Endothelial cell of umbilical vein (primary cell): Measurements from ENCODE around the gene CISD2. TPM values are rescaled to one million over a fixed set of nuclear protein-coding genes. Genes with fewer than 3 reads are reported as not detected.
A peak's percentile ranks its signal among the peaks of the same experiment; 100 is the strongest.

Experiments
- BruUV-seq: library from RNA; stranded (reverse); fragments of 400-500 nt; replicated peaks from 2 replicates; lab custom pipeline; 2021; lab: Mats Ljungman, UMichigan
- CTCF ChIA-PET: fragments of 300-600, 350-600 bp; sonication (Branson Sonifier 250); formaldehyde crosslinking; loops from one replicate; lab custom pipeline; 2021; ENCODE audit warnings: antibody characterized with exemption, inconsistent platforms; lab: Charles Lee
- POLR2A ChIA-PET: fragments of 300-600, 350-600 bp; sonication (Branson Sonifier 250); formaldehyde crosslinking; loops from one replicate; lab custom pipeline; 2021; ENCODE audit warnings: antibody characterized with exemption, inconsistent platforms; lab: Charles Lee
- DNase-seq: peaks from one replicate; pipeline ENCODE4 v3.0.0-alpha.2; 2011; ENCODE audit warnings: low read depth, low spot score
- FAIRE-seq: peaks from 2 replicates; lab custom pipeline; 2011; peaks lifted over from hg19 to GRCh38; lab: Jason Lieb, UNC
- H2AFZ ChIP-seq: 2 replicates; pipeline ENCODE4 v1.6.0; 2012; ENCODE audit warnings: low read depth, low read length, control low read depth, inconsistent platforms
- H3K27ac ChIP-seq: 2 replicates; pipeline ENCODE4 v1.5.1; 2011; ENCODE audit warnings: low read depth, mild to moderate bottlenecking, control low read depth, low read length, moderate library complexity; ENCODE audit not compliant: insufficient read depth
- H3K27me3 ChIP-seq, 2 experiments: 2 replicates each; pipeline versions ENCODE4 v1.6.0 to v1.6.1; 2011; ENCODE audit warnings: low read length in 2 of 2, mixed read lengths in 1 of 2; ENCODE audit not compliant: control insufficient read depth in 2 of 2, insufficient read depth in 2 of 2
- H3K36me3 ChIP-seq, 2 experiments: 2 replicates in 1 of 2; 3 replicates in 1 of 2; pipeline ENCODE4 v1.5.1; 2011; ENCODE audit warnings: low read length in 2 of 2, mild to moderate bottlenecking in 1 of 2, moderate library complexity in 1 of 2; ENCODE audit not compliant: control insufficient read depth in 2 of 2, insufficient read depth in 2 of 2; ENCODE audit errors: extremely low read depth in 1 of 2
- H3K4me1 ChIP-seq: 3 replicates; pipeline ENCODE4 v1.5.1; 2011; ENCODE audit warnings: mild to moderate bottlenecking, low read length; ENCODE audit not compliant: control insufficient read depth, insufficient read depth; ENCODE audit errors: extremely low read depth
- H3K4me2 ChIP-seq: 2 replicates; pipeline ENCODE4 v1.6.1; 2011; ENCODE audit warnings: low read length, control low read depth, mixed read lengths; ENCODE audit not compliant: insufficient read depth
- H3K4me3 ChIP-seq, 3 experiments: fragments of 200-600 bp in 1 of 3; sonication (generic), shearing (Covaris generic) in 1 of 3; replicated peaks in 1 of 3; 2 replicates each; pipeline ENCODE4 v1.5.1; 2011 to 2016; ENCODE audit warnings: control low read depth in 3 of 3, low read length in 3 of 3, mild to moderate bottlenecking in 2 of 3, inconsistent platforms in 1 of 3, low read depth in 1 of 3, moderate library complexity in 1 of 3; ENCODE audit not compliant: insufficient read depth in 1 of 3
- H3K79me2 ChIP-seq: 2 replicates; pipeline ENCODE4 v1.6.0; 2012; ENCODE audit warnings: low read length, inconsistent platforms; ENCODE audit not compliant: control insufficient read depth, insufficient read depth
- H3K9ac ChIP-seq: replicated peaks from 2 replicates; pipeline ENCODE3; 2011; ENCODE audit warnings: low read length, control low read depth; ENCODE audit not compliant: insufficient read depth; ENCODE audit errors: extremely low read depth
- H3K9me1 ChIP-seq: replicated peaks from 3 replicates; pipeline ENCODE4 v1.6.0; 2011; ENCODE audit warnings: mild to moderate bottlenecking, low read length; ENCODE audit not compliant: control insufficient read depth, insufficient read depth; ENCODE audit errors: extremely low read depth
- H3K9me3 ChIP-seq: replicated peaks from 2 replicates; pipeline ENCODE4 v1.5.1; 2012; ENCODE audit warnings: low read length, inconsistent platforms; ENCODE audit not compliant: control insufficient read depth, insufficient read depth
- H4K20me1 ChIP-seq: replicated peaks from 2 replicates; pipeline ENCODE3; 2011; ENCODE audit warnings: mild to moderate bottlenecking, low read length; ENCODE audit not compliant: control insufficient read depth, insufficient read depth; ENCODE audit errors: extremely low read depth
- EZH2 ChIP-seq: IDR thresholded peaks from 2 replicates; pipeline ENCODE4 v1.6.1; 2012; ENCODE audit warnings: borderline replicate concordance, low read depth, mild to moderate bottlenecking, moderate library complexity, low read length, inconsistent platforms; ENCODE audit not compliant: severe bottlenecking
- FOS ChIP-seq: IDR thresholded peaks from 2 replicates; pipeline ENCODE4 v1.6.1; 2011; ENCODE audit warnings: mild to moderate bottlenecking, low read length, moderate library complexity, borderline replicate concordance; ENCODE audit not compliant: insufficient read depth
- GATA2 ChIP-seq: IDR thresholded peaks from 2 replicates; pipeline ENCODE4 v1.7.0; 2011; ENCODE audit warnings: low read depth, mild to moderate bottlenecking, moderate library complexity, mixed read lengths, low read length; ENCODE audit not compliant: insufficient read length, insufficient read depth
- JUN ChIP-seq: IDR thresholded peaks from 2 replicates; pipeline ENCODE4 v1.6.1; 2011; ENCODE audit warnings: borderline replicate concordance, low read depth; ENCODE audit not compliant: insufficient read length, insufficient read depth
- MYC ChIP-seq: IDR thresholded peaks from one replicate; pipeline ENCODE4 v1.6.1; 2011; ENCODE audit warnings: mild to moderate bottlenecking, low read depth, low read length
- POLR2A ChIP-seq: IDR thresholded peaks from 2 replicates; pipeline ENCODE4 v1.6.1; 2012; ENCODE audit warnings: low read depth, mild to moderate bottlenecking, control low read depth, low read length
- POLR2AphosphoS5 ChIP-seq: IDR thresholded peaks from 2 replicates; pipeline ENCODE4 v1.6.1; 2012; ENCODE audit warnings: low read depth, mild to moderate bottlenecking, control low read depth, low read length, moderate library complexity; ENCODE audit not compliant: insufficient read depth
- dilution Hi-C: fragments of 300-500 bp; cut with MboI; formaldehyde crosslinking; loops from one replicate; pipeline ENCODE4 v1.15.0; 2019; ENCODE audit warnings: low sequenced_read_pairs; ENCODE audit not compliant: extremely low pct_ligation_motif_present
- intact Hi-C: fragments of 100-400 bp; cut with micrococcal nuclease; formaldehyde crosslinking; loops from one replicate; pipeline ENCODE4 v1.10.0; 2022
- polyA plus RNA-seq, 4 experiments: library from polyadenylated mRNA; depleted of rRNA in 3 of 4; stranded (reverse) in 3 of 4; unstranded in 1 of 4; fragments of >200 nt; gene quantifications; 2 replicates each; pipeline versions ENCODE4 v1.2.1 to v1.2.3, GENCODE V29; 2011 to 2012; ENCODE audit warnings: missing spikeins in 1 of 4
- total RNA-seq: library from RNA; stranded (reverse); gene quantifications from 2 replicates; pipeline ENCODE4 v1.2.3, GENCODE V29; 2021
- TF ChIP-seq, protein P1 (sequence below): IDR thresholded peaks from 2 replicates; pipeline ENCODE4 v1.6.1; 2011; ENCODE audit not compliant: insufficient read depth, insufficient read length
- TF ChIP-seq, protein P2 (sequence below), 2 donors: IDR thresholded peaks; 1 replicate in 1 of 2; 2 replicates in 1 of 2; pipeline ENCODE4 v1.5.1; 2011; ENCODE audit warnings: low read length in 2 of 2, mild to moderate bottlenecking in 2 of 2, moderate library complexity in 2 of 2, control low read depth in 1 of 2, inconsistent platforms in 1 of 2, low read depth in 1 of 2; ENCODE audit not compliant: insufficient read depth in 1 of 2; ENCODE audit errors: extremely low read depth in 1 of 2

Gene CISD2
- total and polyA plus RNA-seq, 2 donors (not counting 3 experiments of a cell fraction or from before 2014, with no cell fraction given): 14.6 to 28.4 TPM

DNA sequence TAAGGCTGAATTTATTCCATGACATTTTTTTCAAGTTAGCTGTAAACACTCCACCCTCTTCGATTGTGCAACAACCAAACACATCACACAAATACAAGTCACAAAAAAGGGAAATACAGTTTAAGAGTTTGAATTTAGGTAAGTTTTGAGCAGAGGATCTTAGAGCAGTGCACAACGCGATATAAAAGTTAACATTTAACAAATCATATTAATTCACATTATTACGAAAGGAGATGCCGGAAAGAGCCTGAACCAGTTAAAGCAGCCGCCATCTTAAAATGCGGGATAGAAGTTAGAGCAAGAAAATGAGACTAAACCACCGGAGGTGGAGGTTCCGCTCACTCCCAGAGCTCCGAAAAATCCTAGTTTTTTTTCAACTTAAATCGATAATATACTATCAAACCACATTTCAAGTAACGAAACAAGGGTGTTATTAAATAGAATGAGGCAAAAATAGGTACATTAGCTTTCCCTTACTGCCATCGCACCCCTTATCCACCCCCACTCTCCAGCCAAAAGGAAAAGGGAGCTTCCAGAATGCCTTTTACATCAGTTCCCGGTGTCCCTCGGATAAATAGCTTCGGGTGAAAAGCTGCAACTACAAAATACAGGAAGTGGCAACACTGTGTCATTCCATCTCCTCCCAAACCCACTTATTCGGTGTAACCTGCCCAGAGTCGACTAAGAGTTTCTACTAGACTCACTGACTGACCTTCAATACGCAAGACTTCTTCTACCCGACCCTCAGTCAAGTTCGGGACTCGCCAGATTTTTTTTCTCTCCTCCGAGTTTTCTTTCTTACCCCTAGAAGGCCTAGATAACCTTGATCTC is 43.3 kb upstream of the CISD2 start:
- POLR2A ChIA-PET: no interaction called here
- CTCF ChIA-PET: interaction anchor here (0.8 to 2.5 kb wide), 4 partner anchors 9 to 204 kb away, joined by 5 to 10 read pairs (median 6); no protein-coding TSS in a partner anchor
- FAIRE-seq (peak; percentile 47), DNase-seq (peak; percentile 70)
- H3K79me2 ChIP-seq: peaks cover 63% of the 10 kb centered on the region
- H3K9me1 ChIP-seq: no peaks in the 10 kb centered on the region
- intact Hi-C loops (loop anchor here (1.0 to 5.0 kb wide), 6 partner anchors 9 to 373 kb away; partner anchors contain the start of genes BDH2 and CENPE), dilution Hi-C loops (no loop called here)
- H3K4me2 ChIP-seq: peak overlapping the region; percentile 98
- TF ChIP-seq FOS (no peak), MYC (no peak), POLR2A (no peak), EZH2 (no peak), POLR2AphosphoS5 (no peak), JUN (no peak), GATA2 (no peak)
- TF ChIP-seq, protein P1, sequence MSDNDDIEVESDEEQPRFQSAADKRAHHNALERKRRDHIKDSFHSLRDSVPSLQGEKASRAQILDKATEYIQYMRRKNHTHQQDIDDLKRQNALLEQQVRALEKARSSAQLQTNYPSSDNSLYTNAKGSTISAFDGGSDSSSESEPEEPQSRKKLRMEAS: no peak
- TF ChIP-seq, protein P2, sequence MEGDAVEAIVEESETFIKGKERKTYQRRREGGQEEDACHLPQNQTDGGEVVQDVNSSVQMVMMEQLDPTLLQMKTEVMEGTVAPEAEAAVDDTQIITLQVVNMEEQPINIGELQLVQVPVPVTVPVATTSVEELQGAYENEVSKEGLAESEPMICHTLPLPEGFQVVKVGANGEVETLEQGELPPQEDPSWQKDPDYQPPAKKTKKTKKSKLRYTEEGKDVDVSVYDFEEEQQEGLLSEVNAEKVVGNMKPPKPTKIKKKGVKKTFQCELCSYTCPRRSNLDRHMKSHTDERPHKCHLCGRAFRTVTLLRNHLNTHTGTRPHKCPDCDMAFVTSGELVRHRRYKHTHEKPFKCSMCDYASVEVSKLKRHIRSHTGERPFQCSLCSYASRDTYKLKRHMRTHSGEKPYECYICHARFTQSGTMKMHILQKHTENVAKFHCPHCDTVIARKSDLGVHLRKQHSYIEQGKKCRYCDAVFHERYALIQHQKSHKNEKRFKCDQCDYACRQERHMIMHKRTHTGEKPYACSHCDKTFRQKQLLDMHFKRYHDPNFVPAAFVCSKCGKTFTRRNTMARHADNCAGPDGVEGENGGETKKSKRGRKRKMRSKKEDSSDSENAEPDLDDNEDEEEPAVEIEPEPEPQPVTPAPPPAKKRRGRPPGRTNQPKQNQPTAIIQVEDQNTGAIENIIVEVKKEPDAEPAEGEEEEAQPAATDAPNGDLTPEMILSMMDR (IDR thresholded peaks at IDR 0.05; ENCODE audit: extremely low read depth in 1 of 2, insufficient read depth in 1 of 2, low read depth in 1 of 2, low read length in 2 of 2): no peak
- H3K4me3 ChIP-seq: peak overlapping the region; percentile 82 to 97 (median 89)
- H3K27ac ChIP-seq: peak overlapping the region; percentile 98
- H4K20me1 ChIP-seq: peaks cover 13% of the 10 kb centered on the region
- H3K4me1 ChIP-seq: peaks cover 43% of the 10 kb centered on the region
- H3K9ac ChIP-seq: peak overlapping the region; percentile 100
- peaks cover 0 to 3% of the 10 kb centered on the region in 2 experiments for H3K36me3 ChIP-seq
- no peak overlapping the region for H2AFZ ChIP-seq
- no TSS peak for BruUV-seq
- H3K27me3 ChIP-seq: no peaks in the 10 kb centered on the region
- H3K9me3 ChIP-seq: no peaks in the 10 kb centered on the region
